GM12878 (cell line): ENCODE results near the gene HPS5. TPM values are rescaled to one million over a fixed set of nuclear protein-coding genes. Genes with fewer than 3 reads are reported as not detected.

Source experiments
- ATAC-seq: fragments of 200-7000 bp; cut with Tn5 transposase; 3 replicates; pipeline ENCODE4 v1.9.1; 2020; ENCODE audit warnings: mild to moderate bottlenecking, moderate library complexity
- BruUV-seq: library from RNA; stranded (reverse); fragments of 400-500 nt; replicated peaks from 2 replicates; lab custom pipeline; 2021; lab: Mats Ljungman, UMichigan
- CTCF ChIA-PET: fragments of 300-600 bp; sonication (Branson Sonifier 250); formaldehyde crosslinking; extraction: SDS; loops from one replicate; lab custom pipeline; 2021; ENCODE audit warnings: inconsistent platforms; lab: Yijun Ruan, JAX
- POLR2A ChIA-PET: fragments of 350-600 bp; formaldehyde crosslinking; extraction: SDS; loops from one replicate; lab custom pipeline; 2021; ENCODE audit warnings: inconsistent platforms; lab: Charles Lee
- RAD21 ChIA-PET: fragments of 300-600 bp; sonication (Branson Sonifier 250); formaldehyde crosslinking; loops from one replicate; lab custom pipeline; 2023; ENCODE audit warnings: antibody characterized with exemption; ENCODE audit not compliant: unreplicated experiment; lab: Charles Lee
- SMC1A ChIA-PET: fragments of 300-600 bp; sonication (Branson Sonifier 250); formaldehyde crosslinking; loops from one replicate; lab custom pipeline; 2023; ENCODE audit not compliant: unreplicated experiment, uncharacterized antibody; lab: Charles Lee
- DNase-seq: peaks from one replicate; pipeline ENCODE4 v3.0.0-alpha.2; 2011; ENCODE audit warnings: low read depth, low spot score
- FAIRE-seq: peaks from 3 replicates; lab custom pipeline; 2011; peaks lifted over from hg19 to GRCh38; lab: Jason Lieb, UNC
- H2AFZ ChIP-seq: 2 replicates; pipeline ENCODE4 v1.6.0; 2011; ENCODE audit warnings: low read depth, low read length, control low read depth; ENCODE audit not compliant: control insufficient read depth
- H3K27ac ChIP-seq: 2 replicates; pipeline ENCODE4 v1.5.1; 2011; ENCODE audit warnings: control low read depth; ENCODE audit not compliant: control insufficient read depth, insufficient read depth
- H3K27me3 ChIP-seq, 2 experiments: replicated peaks in 1 of 2; 2 replicates each; pipeline versions ENCODE4 v1.6.0 to v1.6.1; 2011; ENCODE audit warnings: low read length in 1 of 2; ENCODE audit not compliant: control insufficient read depth in 2 of 2, insufficient read depth in 2 of 2
- H3K36me3 ChIP-seq, 2 experiments: 2 replicates each; pipeline ENCODE4 v1.5.1; 2011; ENCODE audit warnings: low read length in 1 of 2; ENCODE audit not compliant: control insufficient read depth in 2 of 2, insufficient read depth in 2 of 2
- H3K4me1 ChIP-seq: 2 replicates; pipeline ENCODE4 v1.6.1; 2011; ENCODE audit warnings: mild to moderate bottlenecking, low read length, moderate library complexity, mixed read lengths; ENCODE audit not compliant: control insufficient read depth, insufficient read depth
- H3K4me2 ChIP-seq: 2 replicates; pipeline ENCODE4 v1.6.0; 2011; ENCODE audit warnings: control low read depth; ENCODE audit not compliant: control insufficient read depth, insufficient read depth
- H3K4me3 ChIP-seq: fragments of 200-600 bp; sonication (generic); 2 replicates; pipeline ENCODE4 v1.5.1; 2016
- H3K79me2 ChIP-seq: 2 replicates; pipeline ENCODE4 v1.6.0; 2011; ENCODE audit warnings: low read length; ENCODE audit not compliant: control insufficient read depth, insufficient read depth
- H3K9ac ChIP-seq: 2 replicates; pipeline ENCODE4 v1.8.0; 2011; ENCODE audit warnings: low read length, control low read depth, mixed read lengths; ENCODE audit not compliant: control insufficient read depth, insufficient read depth
- H3K9me3 ChIP-seq: replicated peaks from 3 replicates; pipeline ENCODE4 v1.5.1; 2011; ENCODE audit warnings: mild to moderate bottlenecking, low read length; ENCODE audit not compliant: control insufficient read depth, insufficient read depth
- H4K20me1 ChIP-seq: 2 replicates; pipeline ENCODE4 v1.6.0; 2011; ENCODE audit not compliant: control insufficient read depth, insufficient read depth
- FOS ChIP-seq: IDR thresholded peaks from 3 replicates; pipeline ENCODE4 v1.6.1; 2011; ENCODE audit warnings: borderline replicate concordance; ENCODE audit not compliant: insufficient read length; ENCODE audit errors: extremely low read depth
- RUNX3 ChIP-seq: IDR thresholded peaks from 2 replicates; pipeline ENCODE4 v1.6.1; 2012; ENCODE audit warnings: low read length, inconsistent platforms
- WGBS: methylation state at CpG from one replicate; pipeline ENCODE4 v1.1.6; 2016; ENCODE audit warnings: low lambda C conversion rate; ENCODE audit not compliant: insufficient replicate concordance, insufficient coverage; ENCODE audit errors: missing lambda C conversion rate; 5-methylcytosine and 5-hydroxymethylcytosine counted together
- in situ Hi-C: fragments of 300-500 bp; cut with MboI; formaldehyde crosslinking; loops from 9 replicates; pipeline ENCODE4 v1.14.3; 2018; ENCODE audit warnings: mixed read lengths
- intact Hi-C: fragments of 100-400 bp; cut with micrococcal nuclease; formaldehyde crosslinking; loops from one replicate; pipeline ENCODE4 v1.14.2; 2022; ENCODE audit not compliant: unreplicated experiment
- polyA plus RNA-seq, 11 experiments: library from polyadenylated mRNA; depleted of rRNA in 4 of 11; unstranded in 6 of 11; stranded (reverse) in 5 of 11; fragments of >200 nt; fragmentation: Nextera tagmentation in 4 of 11; fragmentation: Illumina TruSeq in 1 of 11; extraction: Ambion mirVana in 4 of 11; extraction: Trizol in 1 of 11; gene quantifications; 1 replicate in 1 of 11; 2 replicates in 10 of 11; pipeline versions ENCODE4 v1.2.1 to v1.2.3, GENCODE V29; 2011 to 2016; ENCODE audit warnings: inconsistent platforms in 2 of 11, missing spikeins in 2 of 11, low read depth in 1 of 11
- total RNA-seq, 4 experiments: library from RNA; depleted of rRNA in 3 of 4; stranded (reverse); fragments of >200 nt in 3 of 4; fragmentation: Illumina TruSeq in 1 of 4; extraction: Trizol in 1 of 4; gene quantifications; 2 replicates each; pipeline versions ENCODE4 v1.2.1 to v1.2.3, GENCODE V29; 2013 to 2021
- TF ChIP-seq, protein P1 (sequence below): fragments of 450-650 bp; IDR thresholded peaks from 2 replicates; pipeline ENCODE4 v1.6.1; 2017; ENCODE audit warnings: low read depth, mild to moderate bottlenecking, moderate library complexity

HPS5 gene
- total and polyA plus RNA-seq, 10 of the 15 experiments (the other 5 are each of a cell fraction or from before 2014, with no cell fraction given): 11.9 to 32.6 (median 23.5) TPM

DNA sequence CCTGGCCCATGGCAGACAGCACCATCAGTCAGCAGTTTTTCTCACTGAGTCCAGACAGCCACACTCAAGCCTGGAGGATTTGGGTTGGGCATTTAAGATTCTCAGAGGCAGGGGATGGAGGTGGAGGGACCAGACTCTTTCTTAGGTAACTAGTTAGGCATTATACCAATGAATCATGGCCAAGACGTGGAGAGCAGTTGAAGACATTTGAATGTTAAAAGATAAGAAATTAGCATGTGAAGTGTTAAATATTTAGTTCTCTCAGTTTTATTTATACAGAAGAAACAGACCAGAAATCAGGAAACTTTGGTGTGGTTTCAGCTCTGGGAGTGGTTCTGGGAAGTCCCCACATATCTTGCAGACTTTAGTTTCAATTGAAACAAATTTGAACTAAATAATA is 10.4 kb upstream of the HPS5 start:
- DNase-seq (no peak), ATAC-seq (peak; percentile 17; the same call in 1 of the 3 replicates), FAIRE-seq (no peak)
- H3K4me1 ChIP-seq: peaks cover 31% of the 10 kb centered on the region
- H3K9me3 ChIP-seq: no peaks in the 10 kb centered on the region
- CTCF ChIA-PET: interaction anchor here (0.7 to 2.7 kb wide), 3 partner anchors 88 to 319 kb away, joined by 3 to 12 read pairs (median 3); no protein-coding TSS in a partner anchor
- POLR2A ChIA-PET: no interaction called here
- no peak overlapping the region for H2AFZ ChIP-seq
- SMC1A ChIA-PET: interaction anchor here (2.6 kb wide), 1 partner anchor 89 kb away, joined by 9 read pairs; no protein-coding TSS in a partner anchor
- peak; percentile 53 for TF ChIP-seq RUNX3
- TF ChIP-seq FOS: no peak
- TF ChIP-seq, protein P1, sequence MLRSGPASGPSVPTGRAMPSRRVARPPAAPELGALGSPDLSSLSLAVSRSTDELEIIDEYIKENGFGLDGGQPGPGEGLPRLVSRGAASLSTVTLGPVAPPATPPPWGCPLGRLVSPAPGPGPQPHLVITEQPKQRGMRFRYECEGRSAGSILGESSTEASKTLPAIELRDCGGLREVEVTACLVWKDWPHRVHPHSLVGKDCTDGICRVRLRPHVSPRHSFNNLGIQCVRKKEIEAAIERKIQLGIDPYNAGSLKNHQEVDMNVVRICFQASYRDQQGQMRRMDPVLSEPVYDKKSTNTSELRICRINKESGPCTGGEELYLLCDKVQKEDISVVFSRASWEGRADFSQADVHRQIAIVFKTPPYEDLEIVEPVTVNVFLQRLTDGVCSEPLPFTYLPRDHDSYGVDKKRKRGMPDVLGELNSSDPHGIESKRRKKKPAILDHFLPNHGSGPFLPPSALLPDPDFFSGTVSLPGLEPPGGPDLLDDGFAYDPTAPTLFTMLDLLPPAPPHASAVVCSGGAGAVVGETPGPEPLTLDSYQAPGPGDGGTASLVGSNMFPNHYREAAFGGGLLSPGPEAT: peak; percentile 11; the same call in 1 of the 2 replicates
- WGBS: 0% methylated on average over 1 of the region's 1 CpG
- no peak overlapping the region; the same call in 1 of the 2 replicates for H3K9ac ChIP-seq
- peak overlapping the region; percentile 52 for H3K4me2 ChIP-seq
- H3K27ac ChIP-seq: peak overlapping the region; percentile 57
- in situ Hi-C loops: no loop called here
- no peaks in the 10 kb centered on the region for H3K27me3 ChIP-seq
- peak overlapping the region; percentile 28; the same call in 1 of the 2 replicates for H3K4me3 ChIP-seq
- peaks cover 46% of the 10 kb centered on the region for H3K79me2 ChIP-seq
- BruUV-seq: no TSS peak
- RAD21 ChIA-PET: interaction anchor here (1.0 kb wide), 1 partner anchor 22 kb away, joined by 3 read pairs; no protein-coding TSS in a partner anchor
- intact Hi-C loops: no loop called here
- H3K36me3 ChIP-seq: peaks cover 4 to 14% of the 10 kb centered on the region in 2 experiments
- H4K20me1 ChIP-seq: no peaks in the 10 kb centered on the region
